CD4-positive, alpha-beta T cell (primary cell): ENCODE data around the gene AKT2. TPM values are rescaled to one million over a fixed set of nuclear protein-coding genes. Genes with fewer than 3 reads are reported as not detected.

ENCODE experiments used
- ATAC-seq: fragments of 200-7000 bp; cut with Tn5 transposase; one replicate; pipeline ENCODE4 v1.10.0; 2022; ENCODE audit warnings: mild to moderate bottlenecking; ENCODE audit not compliant: poor library complexity
- CTCF ChIA-PET: fragments of 350-600 bp; sonication (Branson Sonifier 250); formaldehyde crosslinking; loops from one replicate; lab custom pipeline; 2021; ENCODE audit warnings: antibody characterized with exemption, inconsistent platforms; lab: Charles Lee
- POLR2A ChIA-PET: fragments of 350-600 bp; sonication (Branson Sonifier 250); formaldehyde crosslinking; loops from one replicate; lab custom pipeline; 2021; ENCODE audit warnings: antibody characterized with exemption, inconsistent platforms; lab: Charles Lee
- DNase-seq, 14 experiments: peaks; one replicate each; pipeline ENCODE4 v3.0.0-alpha.2; 2013 to 2020; ENCODE audit warnings: mixed read lengths in 2 of 14
- H3K27ac ChIP-seq, 2 donors: one replicate each; pipeline versions ENCODE4 v1.5.1 to v1.7.0; 2013; ENCODE audit warnings: low read length in 2 of 2, low read depth in 1 of 2, mild to moderate bottlenecking in 1 of 2
- H3K27me3 ChIP-seq, 2 experiments: 1 replicate in 1 of 2; 2 replicates in 1 of 2; pipeline versions ENCODE4 v1.6.1 to v1.7.0; 2013; ENCODE audit warnings: low read length in 2 of 2, control low read depth in 1 of 2, mild to moderate bottlenecking in 1 of 2, moderate library complexity in 1 of 2; ENCODE audit not compliant: insufficient read depth in 2 of 2, control insufficient read depth in 1 of 2
- H3K36me3 ChIP-seq: one replicate; pipeline ENCODE4 v1.6.1; 2013; ENCODE audit warnings: low read length, control low read depth; ENCODE audit not compliant: insufficient read depth
- H3K4me1 ChIP-seq: one replicate; pipeline ENCODE4 v1.6.1; 2013; ENCODE audit warnings: low read length, control low read depth; ENCODE audit not compliant: insufficient read depth
- H3K4me3 ChIP-seq: one replicate; pipeline ENCODE4 v1.5.1; 2013; ENCODE audit warnings: mild to moderate bottlenecking, low read length, moderate library complexity
- H3K9me3 ChIP-seq, 2 experiments: 1 replicate in 1 of 2; 2 replicates in 1 of 2; pipeline versions ENCODE4 v1.6.1 to v1.7.0; 2013; ENCODE audit warnings: low read length in 2 of 2, mild to moderate bottlenecking in 2 of 2, control low read depth in 1 of 2, moderate library complexity in 1 of 2; ENCODE audit not compliant: control insufficient read depth in 1 of 2, insufficient read depth in 1 of 2
- H3K27ac Mint-ChIP-seq: one replicate; pipeline ENCODE4 v1.8.0; 2020; ENCODE audit warnings: mixed read lengths
- H3K27me3 Mint-ChIP-seq: one replicate; pipeline ENCODE4 v1.8.0; 2021; ENCODE audit warnings: mixed read lengths
- H3K36me3 Mint-ChIP-seq: one replicate; pipeline ENCODE4 v1.8.0; 2021; ENCODE audit warnings: low read depth, mixed read lengths
- H3K4me1 Mint-ChIP-seq: one replicate; pipeline ENCODE4 v1.8.0; 2021; ENCODE audit warnings: low read depth, mixed read lengths
- H3K4me3 Mint-ChIP-seq: one replicate; pipeline ENCODE4 v1.8.0; 2020; ENCODE audit warnings: mild to moderate bottlenecking, mixed read lengths
- H3K9me3 Mint-ChIP-seq: one replicate; pipeline ENCODE4 v1.8.0; 2020; ENCODE audit warnings: mixed read lengths
- intact Hi-C, 2 experiments: fragments of 100-400 bp; cut with DNase I in 1 of 2; cut with micrococcal nuclease in 1 of 2; formaldehyde crosslinking; loops; one replicate each; pipeline versions ENCODE4 v1.15.1 to v1.9.0; 2023 to 2025; cut with DNase I, micrococcal nuclease
- total RNA-seq, 174 experiments: library from RNA in 2 of 174; stranded (reverse) in 2 of 174; gene quantifications; one replicate each; pipeline ENCODE4 v1.2.3 and lab custom pipeline; 2021 to 2026
- TF ChIP-seq, protein P1 (sequence below): fragments of 200-600 bp; IDR thresholded peaks from one replicate; pipeline ENCODE4 v1.8.0; 2022; ENCODE audit warnings: antibody characterized with exemption, mild to moderate bottlenecking

The AKT2 gene
- total RNA-seq, 2 experiments from 2014 or later: 197 to 199 TPM

DNA sequence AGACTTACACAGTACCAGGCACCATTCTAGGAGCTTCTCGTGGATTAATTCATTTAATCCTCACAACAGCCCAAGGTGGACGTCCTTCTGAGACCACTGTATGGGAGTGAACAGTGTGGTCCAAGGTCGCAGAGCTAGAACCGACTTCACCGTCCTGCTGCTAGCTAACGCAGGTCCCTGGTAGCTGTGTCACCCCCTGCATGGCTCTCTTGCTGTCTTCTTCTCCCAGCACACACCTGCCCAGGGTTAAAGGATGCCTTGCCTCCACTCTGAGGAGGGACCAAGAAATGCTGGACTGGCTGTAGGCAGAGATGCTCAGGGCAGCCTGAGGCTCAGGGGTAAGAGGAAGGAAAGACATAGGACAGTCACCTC, 3.0 kb downstream of the AKT2 start:
- CTCF ChIA-PET: no interaction called here
- Histone ChIP-seq H3K27ac (no peak overlapping the region), H3K4me3 (no peak overlapping the region), H3K9me3 (no peaks in the 10 kb centered on the region), H3K4me1 (peaks cover 86% of the 10 kb centered on the region), H3K36me3 (peaks cover 8% of the 10 kb centered on the region), H3K27me3 (no peaks in the 10 kb centered on the region)
- Mint-ChIP-seq H3K27ac (peak overlapping the region; percentile 93), H3K9me3 (no peaks in the 10 kb centered on the region), H3K27me3 (no peaks in the 10 kb centered on the region), H3K36me3 (peaks cover 30% of the 10 kb centered on the region), H3K4me1 (peaks cover 72% of the 10 kb centered on the region), H3K4me3 (peak overlapping the region; percentile 89)
- POLR2A ChIA-PET: interaction anchor here (0.9 kb wide), 1 partner anchor 312 kb away, joined by 3 read pairs; no protein-coding TSS in a partner anchor
- ATAC-seq (no peak), DNase-seq (no peak)
- TF ChIP-seq, protein P1, sequence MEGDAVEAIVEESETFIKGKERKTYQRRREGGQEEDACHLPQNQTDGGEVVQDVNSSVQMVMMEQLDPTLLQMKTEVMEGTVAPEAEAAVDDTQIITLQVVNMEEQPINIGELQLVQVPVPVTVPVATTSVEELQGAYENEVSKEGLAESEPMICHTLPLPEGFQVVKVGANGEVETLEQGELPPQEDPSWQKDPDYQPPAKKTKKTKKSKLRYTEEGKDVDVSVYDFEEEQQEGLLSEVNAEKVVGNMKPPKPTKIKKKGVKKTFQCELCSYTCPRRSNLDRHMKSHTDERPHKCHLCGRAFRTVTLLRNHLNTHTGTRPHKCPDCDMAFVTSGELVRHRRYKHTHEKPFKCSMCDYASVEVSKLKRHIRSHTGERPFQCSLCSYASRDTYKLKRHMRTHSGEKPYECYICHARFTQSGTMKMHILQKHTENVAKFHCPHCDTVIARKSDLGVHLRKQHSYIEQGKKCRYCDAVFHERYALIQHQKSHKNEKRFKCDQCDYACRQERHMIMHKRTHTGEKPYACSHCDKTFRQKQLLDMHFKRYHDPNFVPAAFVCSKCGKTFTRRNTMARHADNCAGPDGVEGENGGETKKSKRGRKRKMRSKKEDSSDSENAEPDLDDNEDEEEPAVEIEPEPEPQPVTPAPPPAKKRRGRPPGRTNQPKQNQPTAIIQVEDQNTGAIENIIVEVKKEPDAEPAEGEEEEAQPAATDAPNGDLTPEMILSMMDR: no peak
- intact Hi-C loops: loop anchor here (5.0 to 10.0 kb wide), 4 partner anchors 120 to 937 kb away; partner anchors contain the start of genes SAMD4B (in 1 of the 2) and SERTAD3 (in 1 of the 2)

DNA sequence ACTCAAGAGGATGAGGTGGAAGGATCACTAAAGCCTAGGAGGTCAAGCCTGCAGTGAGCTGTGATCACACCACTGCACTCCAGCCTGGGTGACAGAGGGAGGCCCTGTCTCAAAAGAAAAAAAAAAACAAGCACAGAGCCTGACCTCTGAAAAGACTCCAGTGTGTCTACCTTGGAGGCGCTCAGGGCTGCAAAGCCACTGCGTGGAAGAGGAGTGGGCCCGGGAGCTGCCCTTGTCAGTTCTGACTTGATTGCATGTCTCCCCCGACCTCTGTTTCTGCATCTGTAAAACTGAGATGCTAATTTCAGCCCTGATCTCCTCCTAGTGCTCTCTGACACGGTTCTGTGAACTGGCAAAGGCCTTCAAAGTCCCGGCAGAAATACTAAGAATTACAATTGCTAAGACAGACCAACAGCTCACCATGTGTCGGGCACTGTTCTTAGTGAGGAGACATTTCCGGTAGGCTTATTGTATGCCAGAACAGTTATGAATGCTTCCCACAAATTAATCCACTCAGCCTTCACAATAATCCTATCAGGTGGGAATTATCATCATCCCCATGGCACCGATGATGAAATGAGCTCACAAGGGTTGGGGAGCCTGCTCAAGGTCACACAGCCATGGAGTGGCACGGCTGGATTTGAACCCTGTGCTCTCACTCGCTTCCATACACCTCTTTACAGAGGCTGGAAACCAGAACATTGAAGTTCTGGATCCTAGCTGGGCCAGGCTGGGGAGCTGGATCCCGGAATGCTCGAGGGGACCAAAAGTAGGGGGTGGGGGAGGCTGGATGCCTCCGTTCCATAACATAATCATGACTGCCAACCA, 3.5 kb downstream of the AKT2 start:
- POLR2A ChIA-PET: no interaction called here
- peaks cover 8% of the 10 kb centered on the region for H3K36me3 ChIP-seq
- Mint-ChIP-seq H3K4me1 (peaks cover 73% of the 10 kb centered on the region), H3K9me3 (no peaks in the 10 kb centered on the region), H3K27me3 (no peaks in the 10 kb centered on the region), H3K27ac (peak overlapping the region; percentile 93), H3K4me3 (peak overlapping the region; percentile 15), H3K36me3 (peaks cover 30% of the 10 kb centered on the region)
- DNase-seq: no peak
- no peak for ATAC-seq
- TF ChIP-seq, protein P1: no peak
- peaks cover 90% of the 10 kb centered on the region for H3K4me1 ChIP-seq
- no peaks in the 10 kb centered on the region for H3K9me3 ChIP-seq
- no peak overlapping the region for H3K4me3 ChIP-seq
- no peak overlapping the region for H3K27ac ChIP-seq
- no peaks in the 10 kb centered on the region for H3K27me3 ChIP-seq
- CTCF ChIA-PET: interaction anchor here (0.7 kb wide), 1 partner anchor 143 kb away, joined by 3 read pairs; no protein-coding TSS in a partner anchor
- intact Hi-C loops: loop anchor here (5.0 to 10.0 kb wide), 4 partner anchors 121 to 937 kb away; partner anchors contain the start of genes SAMD4B (in 1 of the 2) and SERTAD3 (in 1 of the 2)

DNA sequence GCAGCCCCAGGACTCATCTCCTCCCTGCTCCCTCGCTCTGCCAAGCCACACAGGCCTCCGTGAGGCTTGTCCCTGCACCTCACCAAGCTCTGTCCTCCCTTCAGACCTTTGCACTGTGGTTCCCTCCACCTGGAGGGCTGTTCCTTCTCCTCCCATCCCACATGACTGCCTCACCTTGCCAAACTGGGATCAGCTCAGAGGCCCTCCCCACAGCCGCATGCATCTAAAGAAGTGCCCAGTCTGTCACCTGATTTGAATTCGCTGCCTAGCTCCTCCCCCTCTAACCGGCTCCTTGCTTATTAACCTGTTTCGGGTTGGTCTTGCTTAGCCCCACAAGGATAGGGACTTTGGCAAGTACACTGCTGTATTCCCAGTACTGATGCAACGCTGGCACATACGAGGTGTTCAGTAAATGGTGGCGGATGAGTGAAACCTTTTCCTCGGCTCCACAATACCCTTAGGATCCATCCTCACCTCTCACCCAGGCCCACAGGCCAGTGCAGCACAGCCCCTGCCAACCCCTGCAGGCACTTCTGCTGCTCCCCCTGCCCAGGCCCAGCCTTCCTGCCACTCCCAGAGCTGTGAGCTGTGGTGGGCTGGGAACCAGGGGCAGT, 4.4 kb downstream of the AKT2 start:
- no peaks in the 10 kb centered on the region for H3K9me3 Mint-ChIP-seq
- Histone ChIP-seq H3K27me3 (no peaks in the 10 kb centered on the region), H3K4me3 (no peak overlapping the region), H3K36me3 (peaks cover 8% of the 10 kb centered on the region), H3K27ac (no peak overlapping the region), H3K9me3 (no peaks in the 10 kb centered on the region), H3K4me1 (peaks cover 82% of the 10 kb centered on the region)
- peak overlapping the region; percentile 51 for H3K4me3 Mint-ChIP-seq
- ChIA-PET POLR2A (no interaction called here), CTCF (interaction anchor here (0.7 kb wide), 1 partner anchor 144 kb away, joined by 3 read pairs; no protein-coding TSS in a partner anchor)
- peaks cover 30% of the 10 kb centered on the region for H3K36me3 Mint-ChIP-seq
- no peak for DNase-seq
- peaks cover 73% of the 10 kb centered on the region for H3K4me1 Mint-ChIP-seq
- no peaks in the 10 kb centered on the region for H3K27me3 Mint-ChIP-seq
- ATAC-seq: no peak
- H3K27ac Mint-ChIP-seq: peak overlapping the region; percentile 36
- TF ChIP-seq, protein P1: no peak
- intact Hi-C loops: loop anchor here (5.0 to 10.0 kb wide), 4 partner anchors 122 to 936 kb away; partner anchors contain the start of genes SAMD4B (in 1 of the 2) and SERTAD3 (in 1 of the 2)
